PC-9 (cell line): ENCODE results near the gene AUTS2. TPM values are rescaled to one million over a fixed set of nuclear protein-coding genes. Genes with fewer than 3 reads are reported as not detected.

Source experiments
- BruUV-seq: library from RNA; stranded (reverse); fragments of 400-500 nt; replicated peaks from 2 replicates; lab custom pipeline; 2021; lab: Mats Ljungman, UMichigan
- CTCF ChIA-PET: fragments of 300-600 bp; sonication (Branson Sonifier 250); formaldehyde crosslinking; loops from one replicate; lab custom pipeline; 2022; ENCODE audit warnings: antibody characterized with exemption; lab: Charles Lee
- POLR2A ChIA-PET: fragments of 300-600 bp; sonication (Branson Sonifier 250); formaldehyde crosslinking; loops from one replicate; lab custom pipeline; 2022; ENCODE audit warnings: antibody characterized with exemption; ENCODE audit not compliant: unreplicated experiment; lab: Charles Lee
- DNase-seq, 2 experiments: peaks; one replicate each; pipeline versions ENCODE4 v3.0.0 to v3.0.0-alpha.2; 2015 to 2022; ENCODE audit warnings: mixed read lengths in 1 of 2
- H2AFZ ChIP-seq: fragments of 200-600 bp; sonication (generic); 2 replicates; pipeline ENCODE4 v1.8.1; 2017; ENCODE audit warnings: antibody characterized with exemption
- H3F3A ChIP-seq: fragments of 200-600 bp; sonication (generic); 2 replicates; pipeline ENCODE4 v1.8.1; 2017; ENCODE audit warnings: antibody characterized with exemption, mild to moderate bottlenecking, low read depth; ENCODE audit not compliant: insufficient read depth
- H3K27ac ChIP-seq: fragments of 200-600 bp; sonication (generic); 2 replicates; pipeline ENCODE4 v1.6.1; 2016; ENCODE audit warnings: mixed run types
- H3K27me3 ChIP-seq: fragments of 200-600 bp; sonication (generic); 2 replicates; pipeline ENCODE4 v1.6.1; 2016; ENCODE audit warnings: low read depth, mixed run types; ENCODE audit not compliant: insufficient read depth
- H3K36me3 ChIP-seq: fragments of 200-600 bp; sonication (generic); 2 replicates; pipeline ENCODE4 v1.6.1; 2016; ENCODE audit warnings: low read depth, mixed run types
- H3K4me1 ChIP-seq: fragments of 200-600 bp; sonication (generic); replicated peaks from 2 replicates; pipeline ENCODE4 v1.6.1; 2016; ENCODE audit warnings: mixed run types; ENCODE audit not compliant: insufficient read depth
- H3K4me2 ChIP-seq: fragments of 200-600 bp; sonication (generic); 2 replicates; pipeline ENCODE4 v1.6.1; 2017; ENCODE audit warnings: mixed run types
- H3K4me3 ChIP-seq: fragments of 200-600 bp; sonication (generic); 2 replicates; pipeline ENCODE4 v1.6.1; 2016; ENCODE audit warnings: mixed run types
- H3K79me2 ChIP-seq: fragments of 200-600 bp; sonication (generic); 2 replicates; pipeline ENCODE4 v1.6.1; 2017; ENCODE audit warnings: low read depth, mixed run types
- H3K9me2 ChIP-seq: fragments of 200-600 bp; sonication (generic); 2 replicates; pipeline ENCODE4 v1.8.1; 2017; ENCODE audit warnings: mild to moderate bottlenecking; ENCODE audit not compliant: insufficient read depth
- H3K9me3 ChIP-seq: fragments of 200-600 bp; sonication (generic); 2 replicates; pipeline ENCODE4 v1.8.1; 2016; ENCODE audit warnings: low read depth; ENCODE audit not compliant: insufficient read depth
- H4K20me1 ChIP-seq: fragments of 200-600 bp; sonication (generic); 2 replicates; pipeline ENCODE4 v1.8.1; 2017; ENCODE audit not compliant: insufficient read depth
- EZH2 ChIP-seq: fragments of 200-600 bp; sonication (generic); IDR thresholded peaks from 2 replicates; pipeline ENCODE4 v1.8.0; 2017; ENCODE audit warnings: antibody characterized with exemption, low read depth
- intact Hi-C: fragments of 100-400 bp; cut with micrococcal nuclease; formaldehyde crosslinking; loops from one replicate; pipeline ENCODE4 v1.10.0; 2022; ENCODE audit not compliant: unreplicated experiment
- total RNA-seq: library from RNA; stranded (reverse); gene quantifications from 2 replicates; pipeline ENCODE4 v1.2.3, GENCODE V29; 2021
- TF ChIP-seq, protein P1 (sequence below): fragments of 200-600 bp; sonication (generic); conservative IDR thresholded peaks from 2 replicates; pipeline ENCODE4 v1.6.1; 2017; ENCODE audit warnings: mixed run types, antibody characterized with exemption, mild to moderate bottlenecking, moderate library complexity

Gene AUTS2
- total RNA-seq, 1 experiment from 2014 or later = not detected

DNA sequence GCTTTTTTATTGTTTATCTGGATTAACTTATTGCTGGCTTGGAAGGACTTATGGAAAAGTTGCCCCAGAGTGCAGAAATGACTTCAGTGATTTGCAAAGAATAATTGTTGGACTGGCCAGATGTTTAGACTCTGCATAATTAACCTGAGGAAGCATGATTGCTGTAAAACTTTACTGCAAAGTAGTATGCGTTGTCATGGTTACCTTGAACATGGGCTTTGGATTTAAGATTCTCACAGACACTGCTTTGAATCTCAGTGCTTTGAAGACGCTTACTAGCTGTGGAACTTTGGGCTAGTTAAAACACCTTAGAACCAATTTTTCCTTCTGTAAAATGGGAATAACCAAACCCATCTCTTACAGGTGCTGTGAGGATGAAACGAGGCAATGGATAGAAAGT lies 1108.4 kb downstream of the AUTS2 start:
- ChIA-PET CTCF (no interaction called here), POLR2A (no interaction called here)
- no peak overlapping the region for H2AFZ ChIP-seq
- no peaks in the 10 kb centered on the region for H3F3A ChIP-seq
- no peaks in the 10 kb centered on the region for H3K4me1 ChIP-seq
- H3K27ac ChIP-seq = no peak overlapping the region
- peaks cover 55% of the 10 kb centered on the region for H3K27me3 ChIP-seq
- H3K4me2 ChIP-seq = no peak overlapping the region
- intact Hi-C loops = no loop called here
- no peaks in the 10 kb centered on the region for H3K36me3 ChIP-seq
- TF ChIP-seq, protein P1, sequence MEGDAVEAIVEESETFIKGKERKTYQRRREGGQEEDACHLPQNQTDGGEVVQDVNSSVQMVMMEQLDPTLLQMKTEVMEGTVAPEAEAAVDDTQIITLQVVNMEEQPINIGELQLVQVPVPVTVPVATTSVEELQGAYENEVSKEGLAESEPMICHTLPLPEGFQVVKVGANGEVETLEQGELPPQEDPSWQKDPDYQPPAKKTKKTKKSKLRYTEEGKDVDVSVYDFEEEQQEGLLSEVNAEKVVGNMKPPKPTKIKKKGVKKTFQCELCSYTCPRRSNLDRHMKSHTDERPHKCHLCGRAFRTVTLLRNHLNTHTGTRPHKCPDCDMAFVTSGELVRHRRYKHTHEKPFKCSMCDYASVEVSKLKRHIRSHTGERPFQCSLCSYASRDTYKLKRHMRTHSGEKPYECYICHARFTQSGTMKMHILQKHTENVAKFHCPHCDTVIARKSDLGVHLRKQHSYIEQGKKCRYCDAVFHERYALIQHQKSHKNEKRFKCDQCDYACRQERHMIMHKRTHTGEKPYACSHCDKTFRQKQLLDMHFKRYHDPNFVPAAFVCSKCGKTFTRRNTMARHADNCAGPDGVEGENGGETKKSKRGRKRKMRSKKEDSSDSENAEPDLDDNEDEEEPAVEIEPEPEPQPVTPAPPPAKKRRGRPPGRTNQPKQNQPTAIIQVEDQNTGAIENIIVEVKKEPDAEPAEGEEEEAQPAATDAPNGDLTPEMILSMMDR = no peak
- no peak for TF ChIP-seq EZH2
- no TSS peak for BruUV-seq
- no peak overlapping the region for H3K4me3 ChIP-seq
- no peaks in the 10 kb centered on the region for H3K9me3 ChIP-seq
- H4K20me1 ChIP-seq = no peaks in the 10 kb centered on the region
- no peak for DNase-seq
- H3K9me2 ChIP-seq = no peaks in the 10 kb centered on the region
- no peaks in the 10 kb centered on the region for H3K79me2 ChIP-seq

DNA sequence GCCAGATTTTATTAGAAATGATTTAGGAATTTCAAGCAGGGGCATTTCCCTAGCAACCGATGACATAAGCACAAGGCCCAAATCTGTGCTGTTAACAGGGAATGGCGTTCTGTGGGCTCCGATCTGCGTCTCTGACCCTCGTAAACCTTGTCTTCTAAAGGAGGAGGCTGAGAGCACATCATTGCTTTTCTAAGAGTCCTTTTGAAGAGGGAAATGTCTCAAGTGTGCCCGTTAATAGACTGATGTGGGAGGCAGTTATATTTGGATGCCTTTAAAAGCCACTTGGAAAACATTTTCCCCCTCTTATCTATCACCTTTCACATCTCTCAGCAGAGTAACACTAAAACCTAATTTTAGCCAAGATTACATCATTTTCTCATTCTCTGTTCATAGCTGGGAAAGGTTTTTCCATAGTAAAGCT lies 1109.6 kb downstream of the AUTS2 start:
- TF ChIP-seq EZH2 = no peak
- TF ChIP-seq, protein P1 = no peak
- Histone ChIP-seq H3K4me3 (no peak overlapping the region), H4K20me1 (no peaks in the 10 kb centered on the region), H3K27me3 (peaks cover 45% of the 10 kb centered on the region), H3K4me2 (no peak overlapping the region), H3K9me2 (no peaks in the 10 kb centered on the region), H3F3A (no peaks in the 10 kb centered on the region), H3K79me2 (no peaks in the 10 kb centered on the region), H2AFZ (no peak overlapping the region), H3K4me1 (no peaks in the 10 kb centered on the region), H3K9me3 (no peaks in the 10 kb centered on the region), H3K27ac (no peak overlapping the region), H3K36me3 (no peaks in the 10 kb centered on the region)
- ChIA-PET POLR2A (no interaction called here), CTCF (no interaction called here)
- intact Hi-C loops = no loop called here
- DNase-seq = no peak
- BruUV-seq = no TSS peak

DNA sequence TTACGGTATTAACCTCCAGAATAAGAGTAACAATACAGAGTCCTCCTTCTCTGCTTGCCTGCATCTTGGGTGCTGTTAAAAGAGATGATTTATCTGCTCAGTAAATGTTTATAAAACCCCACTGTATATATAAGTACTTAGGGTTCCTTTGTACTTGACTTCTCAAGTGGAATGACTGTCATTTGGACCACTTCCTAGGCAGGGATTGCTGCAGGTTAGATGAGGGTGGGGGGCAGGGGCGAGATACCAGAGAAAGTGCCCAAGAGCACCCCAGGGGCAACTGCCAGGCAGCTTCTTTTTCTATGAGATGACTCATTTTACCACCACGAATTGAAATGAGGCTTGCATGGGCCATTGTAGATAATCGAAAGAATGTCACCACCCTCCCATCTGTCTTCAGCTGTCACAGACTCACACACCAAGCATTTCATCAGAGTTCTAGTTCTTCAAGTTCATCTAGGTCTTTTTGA lies 1111.8 kb downstream of the AUTS2 start:
- H3K4me3 ChIP-seq = no peak overlapping the region
- H4K20me1 ChIP-seq = no peaks in the 10 kb centered on the region
- POLR2A ChIA-PET = no interaction called here
- CTCF ChIA-PET = no interaction called here
- no peaks in the 10 kb centered on the region for H3K36me3 ChIP-seq
- no peak overlapping the region for H3K27ac ChIP-seq
- no peak overlapping the region for H3K4me2 ChIP-seq
- no TSS peak for BruUV-seq
- H3F3A ChIP-seq = no peaks in the 10 kb centered on the region
- H3K9me2 ChIP-seq = no peaks in the 10 kb centered on the region
- H3K9me3 ChIP-seq = no peaks in the 10 kb centered on the region
- TF ChIP-seq, protein P1 = no peak
- TF ChIP-seq EZH2 = no peak
- DNase-seq = peak in 1 of 2 experiments; percentile 69
- no peaks in the 10 kb centered on the region for H3K4me1 ChIP-seq
- H2AFZ ChIP-seq = no peak overlapping the region
- intact Hi-C loops = no loop called here
- peaks cover 33% of the 10 kb centered on the region for H3K27me3 ChIP-seq
- no peaks in the 10 kb centered on the region for H3K79me2 ChIP-seq
